ENCODE results near the gene CD300LF. TPM values are rescaled to one million over a fixed set of nuclear protein-coding genes. Genes with fewer than 3 reads are reported as not detected.

The CD300LF gene
- total and polyA plus RNA-seq, 4 donors = 0.13 to 1.9 (median 1.0) TPM

DNA sequence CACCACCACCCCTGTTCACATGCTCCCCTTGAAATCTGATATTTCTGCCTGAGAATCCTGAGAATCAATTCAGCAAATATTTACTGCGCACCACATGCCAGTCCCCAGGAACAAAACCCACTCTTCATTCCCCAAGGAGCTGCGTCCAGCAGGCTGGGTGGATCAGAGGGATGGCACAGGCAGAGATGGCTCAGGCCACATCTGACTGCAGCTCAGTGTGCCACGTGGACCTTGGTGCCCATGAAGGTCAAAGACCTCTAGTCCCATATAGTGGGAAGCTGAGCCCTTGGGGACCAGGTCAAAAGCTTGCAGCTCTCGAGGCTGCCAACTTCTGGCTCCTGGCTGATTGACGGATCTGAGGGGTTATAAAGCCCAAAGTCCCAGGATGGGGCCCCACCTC, 31.8 kb downstream of the CD300LF start:
- no peak for DNase-seq (ENCODE audit: low spot score)
- TF ChIP-seq, protein P1, sequence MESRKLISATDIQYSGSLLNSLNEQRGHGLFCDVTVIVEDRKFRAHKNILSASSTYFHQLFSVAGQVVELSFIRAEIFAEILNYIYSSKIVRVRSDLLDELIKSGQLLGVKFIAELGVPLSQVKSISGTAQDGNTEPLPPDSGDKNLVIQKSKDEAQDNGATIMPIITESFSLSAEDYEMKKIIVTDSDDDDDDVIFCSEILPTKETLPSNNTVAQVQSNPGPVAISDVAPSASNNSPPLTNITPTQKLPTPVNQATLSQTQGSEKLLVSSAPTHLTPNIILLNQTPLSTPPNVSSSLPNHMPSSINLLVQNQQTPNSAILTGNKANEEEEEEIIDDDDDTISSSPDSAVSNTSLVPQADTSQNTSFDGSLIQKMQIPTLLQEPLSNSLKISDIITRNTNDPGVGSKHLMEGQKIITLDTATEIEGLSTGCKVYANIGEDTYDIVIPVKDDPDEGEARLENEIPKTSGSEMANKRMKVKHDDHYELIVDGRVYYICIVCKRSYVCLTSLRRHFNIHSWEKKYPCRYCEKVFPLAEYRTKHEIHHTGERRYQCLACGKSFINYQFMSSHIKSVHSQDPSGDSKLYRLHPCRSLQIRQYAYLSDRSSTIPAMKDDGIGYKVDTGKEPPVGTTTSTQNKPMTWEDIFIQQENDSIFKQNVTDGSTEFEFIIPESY (IDR thresholded peaks at IDR 0.05) = no peak
- no peak for TF ChIP-seq TAF1 (conservative IDR thresholded peaks at IDR 0.05)
- no peak for TF ChIP-seq YY1 (IDR thresholded peaks at IDR 0.05)
- TF ChIP-seq RAD21 (IDR thresholded peaks at IDR 0.05) = no peak
- TF ChIP-seq HNF4G (IDR thresholded peaks at IDR 0.05) = no peak
- TF ChIP-seq EGR1 (IDR thresholded peaks at IDR 0.05; ENCODE audit: low read depth in 2 of 2) = no peak
- no peak for TF ChIP-seq FOXA2 (IDR thresholded peaks at IDR 0.05)
- TF ChIP-seq SP1 (IDR thresholded peaks at IDR 0.05) = no peak
- H3K4me1 ChIP-seq (ENCODE audit: control insufficient read depth in 4 of 4, insufficient read depth in 4 of 4, low read length in 3 of 4) = no peaks in the 10 kb centered on the region
- no peaks in the 10 kb centered on the region for H3K9me3 ChIP-seq (ENCODE audit: control insufficient read depth in 4 of 4, low read length in 3 of 4)
- H3K27ac ChIP-seq (ENCODE audit: low read depth in 1 of 2, low read length in 2 of 2) = no peak overlapping the region
- no peak overlapping the region for H3K4me3 ChIP-seq (ENCODE audit: low read depth in 1 of 3, low read length in 3 of 3)
- no peaks in the 10 kb centered on the region for H3K36me3 ChIP-seq (ENCODE audit: control insufficient read depth in 4 of 4, insufficient read depth in 3 of 4, low read depth in 1 of 4, low read length in 3 of 4)
- no peak overlapping the region for H3K9ac ChIP-seq (ENCODE audit: low read depth in 1 of 2, low read length in 2 of 2)
- WGBS = 66% methylated on average over 5 of the region's 5 CpGs
- peaks cover 0 to 4% (median under 1%) of the 10 kb centered on the region in 4 donors for H3K27me3 ChIP-seq (ENCODE audit: control insufficient read depth in 4 of 4, insufficient read depth in 4 of 4, low read length in 3 of 4)

DNA sequence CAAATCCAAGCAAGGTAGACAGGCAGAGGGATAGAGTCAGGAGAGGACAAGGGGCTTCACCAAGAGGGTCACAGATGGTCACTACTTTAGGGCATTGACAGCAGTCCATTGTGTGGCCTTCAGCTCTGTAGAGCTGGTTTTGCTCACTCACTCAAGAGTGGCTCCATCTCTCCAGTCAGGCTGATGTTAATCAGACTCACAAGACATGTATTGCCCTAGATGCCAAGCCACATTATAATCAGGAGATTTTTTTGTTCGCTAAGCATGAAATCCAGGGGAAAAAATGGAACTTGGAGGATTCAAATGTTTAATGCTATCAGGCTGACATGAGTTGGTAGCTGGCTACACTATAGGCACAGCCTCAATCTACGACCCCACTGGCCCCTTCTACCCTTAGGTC, 32.5 kb downstream of the CD300LF start:
- H3K9me3 ChIP-seq (ENCODE audit: control insufficient read depth in 4 of 4, low read length in 3 of 4) = no peaks in the 10 kb centered on the region
- WGBS = 70% methylated on average over 2 of the region's 2 CpGs
- H3K27ac ChIP-seq (ENCODE audit: low read depth in 1 of 2, low read length in 2 of 2) = no peak overlapping the region
- no peak overlapping the region for H3K4me3 ChIP-seq (ENCODE audit: low read depth in 1 of 3, low read length in 3 of 3)
- H3K4me1 ChIP-seq (ENCODE audit: control insufficient read depth in 4 of 4, insufficient read depth in 4 of 4, low read length in 3 of 4) = no peaks in the 10 kb centered on the region
- peaks cover 0 to 4% (median under 1%) of the 10 kb centered on the region in 4 donors for H3K27me3 ChIP-seq (ENCODE audit: control insufficient read depth in 4 of 4, insufficient read depth in 4 of 4, low read length in 3 of 4)
- no peaks in the 10 kb centered on the region for H3K36me3 ChIP-seq (ENCODE audit: control insufficient read depth in 4 of 4, insufficient read depth in 3 of 4, low read depth in 1 of 4, low read length in 3 of 4)
- no peak overlapping the region for H3K9ac ChIP-seq (ENCODE audit: low read depth in 1 of 2, low read length in 2 of 2)
- no peak for DNase-seq (ENCODE audit: low spot score)
- TF ChIP-seq, protein P2, sequence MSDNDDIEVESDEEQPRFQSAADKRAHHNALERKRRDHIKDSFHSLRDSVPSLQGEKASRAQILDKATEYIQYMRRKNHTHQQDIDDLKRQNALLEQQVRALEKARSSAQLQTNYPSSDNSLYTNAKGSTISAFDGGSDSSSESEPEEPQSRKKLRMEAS (IDR thresholded peaks at IDR 0.05) = no peak
- no peak for TF ChIP-seq HNF4A (conservative IDR thresholded peaks at IDR 0.05)
- no peak for TF ChIP-seq SP1 (IDR thresholded peaks at IDR 0.05)
- no peak for TF ChIP-seq EGR1 (IDR thresholded peaks at IDR 0.05; ENCODE audit: low read depth in 2 of 2)
- TF ChIP-seq RXRA (IDR thresholded peaks at IDR 0.05) = no peak
- TF ChIP-seq FOXA2 (IDR thresholded peaks at IDR 0.05) = no peak
- TF ChIP-seq, protein P3, sequence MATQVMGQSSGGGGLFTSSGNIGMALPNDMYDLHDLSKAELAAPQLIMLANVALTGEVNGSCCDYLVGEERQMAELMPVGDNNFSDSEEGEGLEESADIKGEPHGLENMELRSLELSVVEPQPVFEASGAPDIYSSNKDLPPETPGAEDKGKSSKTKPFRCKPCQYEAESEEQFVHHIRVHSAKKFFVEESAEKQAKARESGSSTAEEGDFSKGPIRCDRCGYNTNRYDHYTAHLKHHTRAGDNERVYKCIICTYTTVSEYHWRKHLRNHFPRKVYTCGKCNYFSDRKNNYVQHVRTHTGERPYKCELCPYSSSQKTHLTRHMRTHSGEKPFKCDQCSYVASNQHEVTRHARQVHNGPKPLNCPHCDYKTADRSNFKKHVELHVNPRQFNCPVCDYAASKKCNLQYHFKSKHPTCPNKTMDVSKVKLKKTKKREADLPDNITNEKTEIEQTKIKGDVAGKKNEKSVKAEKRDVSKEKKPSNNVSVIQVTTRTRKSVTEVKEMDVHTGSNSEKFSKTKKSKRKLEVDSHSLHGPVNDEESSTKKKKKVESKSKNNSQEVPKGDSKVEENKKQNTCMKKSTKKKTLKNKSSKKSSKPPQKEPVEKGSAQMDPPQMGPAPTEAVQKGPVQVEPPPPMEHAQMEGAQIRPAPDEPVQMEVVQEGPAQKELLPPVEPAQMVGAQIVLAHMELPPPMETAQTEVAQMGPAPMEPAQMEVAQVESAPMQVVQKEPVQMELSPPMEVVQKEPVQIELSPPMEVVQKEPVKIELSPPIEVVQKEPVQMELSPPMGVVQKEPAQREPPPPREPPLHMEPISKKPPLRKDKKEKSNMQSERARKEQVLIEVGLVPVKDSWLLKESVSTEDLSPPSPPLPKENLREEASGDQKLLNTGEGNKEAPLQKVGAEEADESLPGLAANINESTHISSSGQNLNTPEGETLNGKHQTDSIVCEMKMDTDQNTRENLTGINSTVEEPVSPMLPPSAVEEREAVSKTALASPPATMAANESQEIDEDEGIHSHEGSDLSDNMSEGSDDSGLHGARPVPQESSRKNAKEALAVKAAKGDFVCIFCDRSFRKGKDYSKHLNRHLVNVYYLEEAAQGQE (IDR thresholded peaks at IDR 0.05) = no peak
- TF ChIP-seq RAD21 (IDR thresholded peaks at IDR 0.05) = no peak

DNA sequence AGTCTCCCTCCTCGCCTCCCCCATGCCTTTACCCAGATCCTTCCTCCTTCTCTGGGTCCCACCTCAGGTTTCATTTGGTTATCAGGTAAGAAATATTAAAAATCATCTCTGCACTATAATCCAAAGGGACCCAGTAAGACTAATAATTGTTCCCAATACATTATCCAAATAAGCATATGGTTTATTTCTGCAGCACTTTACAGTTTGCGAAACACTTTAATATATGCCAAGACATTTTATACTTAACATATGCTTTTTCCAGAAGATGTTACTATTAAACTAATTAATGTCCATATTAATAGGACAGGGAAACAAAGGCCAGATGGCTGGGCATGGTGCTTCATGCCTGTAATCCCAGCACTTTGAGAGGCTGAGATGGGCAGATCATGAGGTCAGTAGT, 33.3 kb downstream of the CD300LF start:
- DNase-seq (ENCODE audit: low spot score) = no peak
- H3K27me3 ChIP-seq (ENCODE audit: control insufficient read depth in 4 of 4, insufficient read depth in 4 of 4, low read length in 3 of 4) = peaks cover 0 to 6% (median under 1%) of the 10 kb centered on the region in 4 donors
- WGBS = 92% methylated on average over 2 of the region's 2 CpGs
- H3K27ac ChIP-seq (ENCODE audit: low read depth in 1 of 2, low read length in 2 of 2) = no peak overlapping the region
- no peaks in the 10 kb centered on the region for H3K4me1 ChIP-seq (ENCODE audit: control insufficient read depth in 4 of 4, insufficient read depth in 4 of 4, low read length in 3 of 4)
- H3K9me3 ChIP-seq (ENCODE audit: control insufficient read depth in 4 of 4, low read length in 3 of 4) = no peaks in the 10 kb centered on the region
- no peak overlapping the region for H3K9ac ChIP-seq (ENCODE audit: low read depth in 1 of 2, low read length in 2 of 2)
- no peak overlapping the region for H3K4me3 ChIP-seq (ENCODE audit: low read depth in 1 of 3, low read length in 3 of 3)
- no peaks in the 10 kb centered on the region for H3K36me3 ChIP-seq (ENCODE audit: control insufficient read depth in 4 of 4, insufficient read depth in 3 of 4, low read depth in 1 of 4, low read length in 3 of 4)
- TF ChIP-seq, protein P4, sequence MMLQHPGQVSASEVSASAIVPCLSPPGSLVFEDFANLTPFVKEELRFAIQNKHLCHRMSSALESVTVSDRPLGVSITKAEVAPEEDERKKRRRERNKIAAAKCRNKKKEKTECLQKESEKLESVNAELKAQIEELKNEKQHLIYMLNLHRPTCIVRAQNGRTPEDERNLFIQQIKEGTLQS (IDR thresholded peaks at IDR 0.05) = no peak
- TF ChIP-seq JUND (IDR thresholded peaks at IDR 0.05) = no peak
- TF ChIP-seq, protein P2 (IDR thresholded peaks at IDR 0.05) = no peak
- no peak for TF ChIP-seq EGR1 (IDR thresholded peaks at IDR 0.05; ENCODE audit: low read depth in 2 of 2)
- TF ChIP-seq YY1 (IDR thresholded peaks at IDR 0.05) = no peak
- no peak for TF ChIP-seq FOXA2 (IDR thresholded peaks at IDR 0.05)
- no peak for TF ChIP-seq NR2F2 (IDR thresholded peaks at IDR 0.05)
- no peak for TF ChIP-seq SP1 (IDR thresholded peaks at IDR 0.05)
- TF ChIP-seq TAF1 (conservative IDR thresholded peaks at IDR 0.05) = no peak

Measured in liver (tissue), 9 donors.